Fibroblast of mammary gland (primary cell): Measurements from ENCODE around the gene ETV4.

Experiments
- DNase-seq: peaks from one replicate; pipeline ENCODE4 v3.0.0-alpha.2; 2010; ENCODE audit warnings: low read depth
- H3K4me3 ChIP-seq: 2 replicates; pipeline ENCODE4 v1.5.1; 2011; ENCODE audit warnings: low read depth, mild to moderate bottlenecking, low read length, moderate library complexity; ENCODE audit not compliant: control insufficient read depth
- TF ChIP-seq, protein P1 (sequence below): conservative IDR thresholded peaks from 2 replicates; pipeline ENCODE4 v1.5.1; 2011; ENCODE audit warnings: low read depth, low read length, inconsistent platforms; ENCODE audit not compliant: control insufficient read depth, insufficient read depth

ETV4 gene

DNA sequence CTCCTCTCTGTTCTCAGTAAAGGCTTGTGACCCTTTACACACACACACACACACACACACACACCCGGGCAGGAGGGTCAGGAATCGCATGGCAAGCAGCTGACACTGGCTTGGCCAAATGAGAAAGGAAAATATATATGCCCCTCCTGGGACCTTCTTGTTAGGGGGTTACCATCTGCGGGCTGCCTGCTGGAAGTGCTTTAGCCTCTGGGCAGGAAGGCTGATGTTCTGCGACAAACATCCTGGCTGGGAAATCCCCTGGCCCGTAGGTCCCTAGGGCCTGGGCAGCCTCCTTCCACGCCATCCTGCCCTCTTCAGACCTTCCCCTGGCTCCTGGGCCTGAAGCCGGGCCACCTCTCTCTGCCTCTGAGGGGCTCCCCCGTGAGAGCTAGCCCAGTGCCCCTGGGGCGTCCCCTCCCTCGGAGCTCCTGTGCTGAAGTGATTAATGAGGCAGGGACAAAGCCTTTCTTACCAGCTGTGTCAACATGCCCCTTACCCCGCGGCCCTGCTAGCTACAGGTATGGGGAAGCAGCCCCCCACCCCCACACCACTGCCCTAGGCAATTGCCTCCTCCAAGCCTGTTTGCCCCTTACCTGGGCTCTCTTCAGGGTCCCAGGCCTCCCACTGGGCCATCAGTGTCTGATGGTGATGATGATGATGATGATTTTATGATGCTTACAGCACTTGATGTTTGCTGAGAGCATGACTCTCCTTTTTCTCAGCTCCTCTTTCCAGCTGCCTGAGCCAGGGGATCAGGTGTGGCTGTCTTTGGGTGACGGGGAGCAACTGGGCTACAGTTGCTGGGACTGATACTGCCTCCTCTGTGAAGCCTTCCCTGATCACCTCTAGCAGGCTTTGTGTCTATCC, 32.8 kb upstream of the ETV4 start:
- TF ChIP-seq, protein P1, sequence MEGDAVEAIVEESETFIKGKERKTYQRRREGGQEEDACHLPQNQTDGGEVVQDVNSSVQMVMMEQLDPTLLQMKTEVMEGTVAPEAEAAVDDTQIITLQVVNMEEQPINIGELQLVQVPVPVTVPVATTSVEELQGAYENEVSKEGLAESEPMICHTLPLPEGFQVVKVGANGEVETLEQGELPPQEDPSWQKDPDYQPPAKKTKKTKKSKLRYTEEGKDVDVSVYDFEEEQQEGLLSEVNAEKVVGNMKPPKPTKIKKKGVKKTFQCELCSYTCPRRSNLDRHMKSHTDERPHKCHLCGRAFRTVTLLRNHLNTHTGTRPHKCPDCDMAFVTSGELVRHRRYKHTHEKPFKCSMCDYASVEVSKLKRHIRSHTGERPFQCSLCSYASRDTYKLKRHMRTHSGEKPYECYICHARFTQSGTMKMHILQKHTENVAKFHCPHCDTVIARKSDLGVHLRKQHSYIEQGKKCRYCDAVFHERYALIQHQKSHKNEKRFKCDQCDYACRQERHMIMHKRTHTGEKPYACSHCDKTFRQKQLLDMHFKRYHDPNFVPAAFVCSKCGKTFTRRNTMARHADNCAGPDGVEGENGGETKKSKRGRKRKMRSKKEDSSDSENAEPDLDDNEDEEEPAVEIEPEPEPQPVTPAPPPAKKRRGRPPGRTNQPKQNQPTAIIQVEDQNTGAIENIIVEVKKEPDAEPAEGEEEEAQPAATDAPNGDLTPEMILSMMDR, result no peak
- DNase-seq, result peak; percentile 36
- H3K4me3 ChIP-seq, result no peak overlapping the region

DNA sequence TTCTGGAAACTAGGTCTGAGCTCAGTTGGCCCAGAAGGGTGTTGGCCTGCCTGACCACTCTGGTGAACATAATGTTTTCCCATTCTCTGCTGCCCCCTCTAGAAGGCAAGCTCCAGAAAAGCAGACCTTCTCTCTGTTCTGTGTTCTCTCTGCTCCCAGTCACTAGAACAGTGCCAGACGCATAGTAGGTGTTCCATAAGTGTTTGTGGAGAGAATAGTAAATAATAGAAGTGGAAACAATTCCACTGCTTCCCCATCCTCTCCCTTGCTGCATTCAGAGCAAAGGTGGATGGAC, 32.2 kb upstream of the ETV4 start:
- TF ChIP-seq, protein P1, result no peak
- no peak for DNase-seq
- H3K4me3 ChIP-seq, result no peak overlapping the region

DNA sequence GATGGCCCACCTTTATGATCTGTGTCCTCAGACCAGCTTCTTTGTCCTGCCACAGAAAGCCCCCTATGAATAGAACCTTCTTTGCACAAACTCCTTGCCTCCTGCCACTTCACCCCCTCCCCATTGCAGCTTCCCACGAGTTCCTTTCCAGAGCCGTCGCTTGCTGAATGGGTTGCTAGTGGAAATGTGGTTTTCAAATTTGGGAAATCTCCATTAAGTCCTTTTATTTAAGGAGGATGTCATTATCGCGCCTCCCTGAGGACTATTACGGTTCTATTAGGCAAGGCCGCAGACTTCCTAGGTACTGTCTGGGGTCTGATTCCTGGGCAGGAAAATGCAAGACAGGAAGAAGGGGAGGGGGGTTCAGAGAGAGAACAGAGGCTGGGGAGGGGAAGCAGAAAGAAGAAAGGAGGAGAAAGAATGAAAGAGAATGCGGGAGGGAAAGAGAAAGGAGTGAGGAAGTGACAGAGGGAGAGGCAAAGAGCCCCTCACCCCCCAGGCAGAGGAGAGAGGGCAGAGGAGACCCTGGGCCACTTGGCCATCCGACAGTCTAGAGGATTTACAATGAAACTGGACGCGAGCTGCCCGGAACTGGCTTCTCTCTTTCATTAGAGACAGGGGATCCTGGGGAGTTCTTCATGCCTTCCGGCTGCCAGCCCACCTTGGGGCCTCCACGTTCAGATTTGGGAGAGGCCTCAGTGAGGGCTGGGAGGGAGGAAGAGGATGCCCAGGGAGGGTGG, 31.7 kb upstream of the ETV4 start:
- no peak overlapping the region for H3K4me3 ChIP-seq
- TF ChIP-seq, protein P1, result no peak
- DNase-seq, result no peak

DNA sequence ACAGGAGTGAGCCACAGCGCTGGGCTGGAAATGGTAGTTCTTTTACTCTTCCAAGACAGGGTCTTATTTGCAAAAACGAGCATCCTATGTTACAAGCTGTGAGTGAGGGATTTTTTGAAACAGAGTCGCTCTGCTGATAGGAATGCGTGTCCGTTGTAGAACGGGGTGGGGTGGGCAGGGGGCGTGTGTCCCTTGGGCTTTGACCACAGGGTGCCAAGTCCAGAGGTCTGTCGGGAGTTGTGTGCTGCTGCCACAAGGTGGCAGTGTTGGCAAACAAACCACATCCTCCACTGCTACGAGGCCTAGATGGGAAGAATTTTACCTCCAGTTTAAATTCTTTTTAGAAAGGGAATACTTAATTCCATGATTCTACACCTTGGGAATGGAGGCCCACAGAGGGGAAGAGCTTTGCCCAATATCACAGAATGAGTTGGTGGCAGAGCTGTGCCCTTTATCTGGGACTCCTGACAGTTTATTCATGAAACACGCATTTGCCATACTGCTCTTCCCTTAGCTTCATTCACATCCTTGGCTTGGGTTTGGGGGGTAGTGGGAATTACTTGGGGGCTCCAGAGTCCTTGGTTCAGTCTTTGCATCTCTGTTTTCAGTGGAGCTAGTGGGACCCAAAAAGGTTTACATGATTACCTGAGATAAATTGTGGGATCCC, 30.6 kb upstream of the ETV4 start:
- no peak overlapping the region for H3K4me3 ChIP-seq
- peak; percentile 75 for DNase-seq
- TF ChIP-seq, protein P1, result peak; percentile 91

DNA sequence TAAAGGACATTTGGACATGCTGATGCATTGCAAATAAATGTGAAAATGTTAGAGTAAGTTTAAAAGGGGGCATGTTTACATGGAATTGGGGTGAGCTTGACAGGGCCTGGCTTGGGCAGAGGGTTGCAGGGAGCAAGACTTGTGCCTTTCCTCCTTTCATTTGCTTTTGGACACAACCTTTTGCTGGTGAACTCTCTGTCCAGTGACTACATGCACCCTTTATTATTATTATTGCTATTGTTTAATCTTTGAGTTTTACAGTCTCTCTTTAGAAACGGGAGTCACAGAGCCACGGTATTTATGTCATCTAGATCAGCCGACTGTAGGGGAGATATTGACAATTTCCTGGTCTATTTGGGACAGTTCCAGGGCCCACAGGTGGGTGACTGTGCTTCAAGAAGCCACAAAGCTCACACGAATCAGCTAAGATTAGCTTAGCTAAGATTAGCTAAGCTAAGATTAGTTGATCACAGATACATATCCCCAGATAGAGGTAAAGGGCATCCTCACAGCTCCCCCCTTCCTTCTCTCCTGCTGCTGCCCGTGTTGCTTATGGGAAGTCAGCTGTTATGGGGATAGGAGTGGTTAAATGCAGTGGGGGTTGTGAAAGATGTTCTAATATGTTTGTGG, 28.9 kb upstream of the ETV4 start:
- TF ChIP-seq, protein P1, result no peak
- DNase-seq, result no peak
- no peak overlapping the region for H3K4me3 ChIP-seq

DNA sequence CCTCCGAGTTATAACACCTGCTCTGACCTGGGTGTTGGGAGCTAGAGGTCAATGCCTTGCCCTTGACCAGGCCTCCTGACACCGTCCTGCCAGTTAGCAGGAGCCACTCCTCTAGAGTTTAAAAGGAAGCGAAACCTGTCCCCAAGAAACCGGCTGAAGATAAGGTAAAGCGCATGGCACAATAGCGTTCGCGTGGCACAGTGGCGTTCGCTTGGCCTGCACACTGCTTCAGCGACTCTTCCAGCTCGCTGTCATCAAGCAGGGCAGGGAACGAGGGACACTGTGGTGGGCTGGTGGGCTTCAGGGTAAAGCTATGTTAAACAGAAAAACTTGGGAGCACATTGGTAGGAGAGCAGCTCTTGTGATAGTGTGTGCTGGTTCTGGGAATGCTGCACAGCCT, 28.2 kb upstream of the ETV4 start:
- no peak for DNase-seq
- TF ChIP-seq, protein P1, result no peak
- no peak overlapping the region for H3K4me3 ChIP-seq
